ENCODE results near the gene NRL. TPM values are rescaled to one million over a fixed set of nuclear protein-coding genes. Genes with fewer than 3 reads are reported as not detected.

NRL gene
- total and polyA plus RNA-seq, 9 of the 15 experiments (the other 6 are each of a cell fraction or from before 2014, with no cell fraction given), result 0.07 to 2.7 (median 1.4) TPM; not detected in 1

DNA sequence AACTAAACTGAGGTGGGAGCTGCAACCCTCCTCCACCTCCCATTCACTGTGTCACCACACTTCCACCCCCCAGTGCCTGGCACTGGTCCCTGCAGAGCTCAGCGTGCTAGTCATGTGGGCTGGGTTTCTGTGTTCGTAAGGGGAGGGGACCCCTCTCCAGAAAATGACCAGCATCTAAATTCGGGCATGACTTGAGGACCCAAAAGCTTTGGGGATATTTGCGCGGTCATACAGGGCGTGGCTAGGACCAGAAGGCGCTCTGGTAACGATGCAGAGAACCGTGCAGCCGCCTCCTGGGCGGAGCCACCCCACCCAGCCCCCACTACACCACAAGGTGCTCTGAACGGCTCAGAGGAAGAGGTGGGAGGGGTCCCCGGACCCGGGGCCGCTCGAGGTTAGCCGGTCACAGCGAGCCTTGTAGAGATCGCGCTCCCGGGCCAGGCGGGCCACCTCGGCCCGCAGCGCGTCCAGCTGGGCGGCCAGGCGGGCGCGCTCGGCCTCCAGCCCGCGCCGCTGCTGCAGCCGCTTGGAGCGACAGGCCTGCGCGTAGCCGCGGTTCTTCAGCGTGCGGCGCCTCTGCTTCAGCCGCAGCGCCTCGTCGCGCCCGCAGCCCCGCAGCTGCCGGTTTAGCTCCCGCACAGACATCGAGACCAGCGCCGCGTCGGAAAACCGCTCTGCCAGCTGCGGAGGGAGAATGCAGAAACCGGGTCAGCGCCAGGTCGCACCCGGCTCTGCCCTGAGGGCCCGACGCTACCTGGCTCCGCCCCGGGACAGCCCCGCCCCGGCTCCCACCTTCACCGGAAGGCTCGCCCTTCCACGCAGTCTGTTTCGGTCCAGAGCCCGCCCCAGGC lies 33.6 kb downstream of the NRL start (continued):
- TF ChIP-seq, protein P1, sequence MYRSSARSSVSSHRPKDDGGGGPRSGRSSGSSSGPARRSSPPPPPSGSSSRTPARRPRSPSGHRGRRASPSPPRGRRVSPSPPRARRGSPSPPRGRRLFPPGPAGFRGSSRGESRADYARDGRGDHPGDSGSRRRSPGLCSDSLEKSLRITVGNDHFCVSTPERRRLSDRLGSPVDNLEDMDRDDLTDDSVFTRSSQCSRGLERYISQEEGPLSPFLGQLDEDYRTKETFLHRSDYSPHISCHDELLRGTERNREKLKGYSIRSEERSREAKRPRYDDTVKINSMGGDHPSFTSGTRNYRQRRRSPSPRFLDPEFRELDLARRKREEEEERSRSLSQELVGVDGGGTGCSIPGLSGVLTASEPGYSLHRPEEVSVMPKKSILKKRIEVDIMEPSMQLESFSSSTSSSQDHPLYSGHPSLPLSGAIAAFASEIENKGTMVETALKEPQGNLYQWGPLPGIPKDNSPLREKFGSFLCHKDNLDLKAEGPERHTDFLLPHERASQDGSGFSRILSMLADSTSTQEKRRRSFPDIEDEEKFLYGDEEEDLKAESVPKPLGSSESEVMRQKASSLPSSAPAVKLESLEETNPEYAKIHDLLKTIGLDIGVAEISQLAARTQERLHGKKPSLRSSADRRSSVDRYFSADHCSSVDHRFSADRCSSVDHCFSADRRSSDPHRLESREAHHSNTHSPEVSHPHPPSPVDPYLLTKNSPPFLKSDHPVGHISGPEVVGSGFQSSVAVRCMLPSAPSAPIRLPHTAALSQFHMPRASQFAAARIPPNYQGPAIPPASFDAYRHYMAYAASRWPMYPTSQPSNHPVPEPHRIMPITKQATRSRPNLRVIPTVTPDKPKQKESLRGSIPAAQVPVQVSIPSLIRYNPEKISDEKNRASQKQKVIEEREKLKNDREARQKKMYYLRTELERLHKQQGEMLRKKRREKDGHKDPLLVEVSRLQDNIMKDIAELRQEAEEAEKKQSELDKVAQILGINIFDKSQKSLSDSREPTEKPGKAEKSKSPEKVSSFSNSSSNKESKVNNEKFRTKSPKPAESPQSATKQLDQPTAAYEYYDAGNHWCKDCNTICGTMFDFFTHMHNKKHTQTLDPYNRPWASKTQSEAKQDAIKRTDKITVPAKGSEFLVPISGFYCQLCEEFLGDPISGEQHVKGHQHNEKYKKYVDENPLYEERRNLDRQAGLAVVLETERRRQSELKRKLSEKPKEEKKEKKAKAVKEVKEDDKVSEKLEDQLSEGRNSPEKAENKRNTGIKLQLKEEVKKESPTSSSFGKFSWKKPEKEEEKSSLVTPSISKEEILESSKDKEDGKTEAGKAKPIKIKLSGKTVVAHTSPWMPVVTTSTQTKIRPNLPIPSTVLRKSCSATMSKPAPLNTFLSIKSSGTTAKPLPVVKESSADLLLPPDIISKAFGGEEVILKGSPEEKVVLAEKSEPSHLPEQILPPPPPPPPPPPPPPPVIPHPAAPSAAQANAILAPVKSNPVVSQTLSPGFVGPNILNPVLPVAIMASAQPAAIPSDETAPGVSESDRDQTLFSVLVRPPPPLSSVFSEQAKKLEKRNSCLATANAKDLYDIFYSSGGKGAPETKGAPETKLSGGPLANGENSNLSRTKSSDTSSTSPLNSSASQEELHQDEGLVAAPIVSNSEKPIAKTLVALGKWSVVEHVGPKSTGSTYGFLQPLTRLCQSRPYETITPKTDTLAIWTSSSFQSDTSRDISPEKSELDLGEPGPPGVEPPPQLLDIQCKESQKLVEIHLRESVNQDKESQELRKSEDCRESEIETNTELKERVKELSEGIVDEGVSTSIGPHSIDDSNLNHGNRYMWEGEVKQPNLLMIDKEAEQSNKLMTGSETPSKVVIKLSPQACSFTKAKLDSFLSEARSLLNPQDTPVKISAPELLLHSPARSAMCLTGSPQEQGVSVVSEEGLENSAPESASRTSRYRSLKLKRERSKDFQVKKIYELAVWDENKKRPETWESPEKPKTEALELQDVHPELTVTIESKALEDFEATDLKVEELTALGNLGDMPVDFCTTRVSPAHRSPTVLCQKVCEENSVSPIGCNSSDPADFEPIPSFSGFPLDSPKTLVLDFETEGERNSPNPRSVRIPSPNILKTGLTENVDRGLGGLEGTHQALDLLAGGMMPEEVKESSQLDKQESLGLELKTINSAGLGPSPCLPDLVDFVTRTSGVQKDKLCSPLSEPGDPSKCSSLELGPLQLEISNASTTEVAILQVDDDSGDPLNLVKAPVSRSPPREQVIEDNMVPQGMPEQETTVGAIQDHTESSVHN (IDR thresholded peaks at IDR 0.05; ENCODE audit: borderline replicate concordance in 1 of 2, low read depth in 1 of 2), result no peak
- TF ChIP-seq ZNF780A (CRISPR knock-in tag; IDR thresholded peaks at IDR 0.05), result no peak
- no peak for TF ChIP-seq RAD21 (CRISPR knock-in tag; conservative IDR thresholded peaks at IDR 0.05 in 1 of 2, IDR thresholded peaks at IDR 0.05 in 1 of 2)
- no peak for TF ChIP-seq BRD9 (IDR thresholded peaks at IDR 0.05; ENCODE audit: low read depth, partially characterized antibody)
- no peak for TF ChIP-seq MEF2A (IDR thresholded peaks at IDR 0.05; ENCODE audit: control insufficient read depth, low read depth, low read length)
- peak; percentile 48; the same call in 1 of the 2 replicates for TF ChIP-seq SUPT5H (IDR thresholded peaks at IDR 0.05)
- TF ChIP-seq EHMT2 (IDR thresholded peaks at IDR 0.05), result no peak
- TF ChIP-seq SRSF7 (optimal IDR thresholded peaks at IDR 0.05; ENCODE audit: low read depth, low read length), result no peak
- no peak for TF ChIP-seq ZNF175 (CRISPR knock-in tag; IDR thresholded peaks at IDR 0.05; ENCODE audit: low read depth)
- TF ChIP-seq SAP30 (IDR thresholded peaks at IDR 0.05; ENCODE audit: borderline replicate concordance, insufficient read depth, low read depth, low read length, poor library complexity, severe bottlenecking), result peak; percentile 25
- TF ChIP-seq KAT8 (IDR thresholded peaks at IDR 0.05; ENCODE audit: low read depth), result no peak
- TF ChIP-seq, protein P2, sequence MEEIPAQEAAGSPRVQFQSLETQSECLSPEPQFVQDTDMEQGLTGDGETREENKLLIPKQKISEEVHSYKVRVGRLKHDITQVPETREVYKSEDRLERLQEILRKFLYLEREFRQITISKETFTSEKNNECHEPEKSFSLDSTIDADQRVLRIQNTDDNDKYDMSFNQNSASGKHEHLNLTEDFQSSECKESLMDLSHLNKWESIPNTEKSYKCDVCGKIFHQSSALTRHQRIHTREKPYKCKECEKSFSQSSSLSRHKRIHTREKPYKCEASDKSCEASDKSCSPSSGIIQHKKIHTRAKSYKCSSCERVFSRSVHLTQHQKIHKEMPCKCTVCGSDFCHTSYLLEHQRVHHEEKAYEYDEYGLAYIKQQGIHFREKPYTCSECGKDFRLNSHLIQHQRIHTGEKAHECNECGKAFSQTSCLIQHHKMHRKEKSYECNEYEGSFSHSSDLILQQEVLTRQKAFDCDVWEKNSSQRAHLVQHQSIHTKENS (CRISPR knock-in tag; IDR thresholded peaks at IDR 0.05), result no peak
- TF ChIP-seq SP2 (IDR thresholded peaks at IDR 0.05; ENCODE audit: extremely low read depth, low read depth, low read length, poor library complexity, severe bottlenecking), result no peak
- TF ChIP-seq SLC30A9 (CRISPR knock-in tag; IDR thresholded peaks at IDR 0.05), result no peak
- TF ChIP-seq PRMT5 (CRISPR knock-in tag; IDR thresholded peaks at IDR 0.05), result no peak
- no peak for TF ChIP-seq DNMT1 (IDR thresholded peaks at IDR 0.05)
